Epithelial cell of esophagus (primary cell): Measurements from ENCODE around the gene NR2F1.

ENCODE experiments used
- DNase-seq: peaks from one replicate; pipeline ENCODE4 v3.0.0; 2010; ENCODE audit warnings: low read depth
- H3K4me3 ChIP-seq: 2 replicates; pipeline ENCODE4 v1.5.1; 2011; ENCODE audit warnings: mild to moderate bottlenecking, low read length, control low read depth
- CTCF ChIP-seq: IDR thresholded peaks from 2 replicates; pipeline ENCODE4 v1.5.1; 2011; ENCODE audit warnings: low read depth, mild to moderate bottlenecking, low read length, control low read depth, inconsistent platforms; ENCODE audit not compliant: insufficient read depth; ENCODE audit errors: missing control alignments

Gene NR2F1

GRCh38 chr5:93621327-93621798, 38.3 kb downstream of the NR2F1 start:
- peak overlapping the region; percentile 54 for H3K4me3 ChIP-seq
- no peak for TF ChIP-seq CTCF
- DNase-seq, result peak; percentile 18

- peak; percentile 19 for DNase-seq
- TF ChIP-seq CTCF, result no peak
- no peak overlapping the region for H3K4me3 ChIP-seq
These were observed 39.3 kb downstream of the NR2F1 start for GRCh38 chr5:93622240-93622885.

- no peak for DNase-seq
- no peak for TF ChIP-seq CTCF
- no peak overlapping the region for H3K4me3 ChIP-seq
These were observed 40.1 kb downstream of the NR2F1 start for GRCh38 chr5:93623153-93623552.

- no peak for DNase-seq
- TF ChIP-seq CTCF, result no peak
These were observed 43.8 kb downstream of the NR2F1 start for GRCh38 chr5:93626801-93627200.

GRCh38 chr5:93632327-93632726, 49.3 kb downstream of the NR2F1 start:
- TF ChIP-seq CTCF, result no peak
- no peak for DNase-seq
- H3K4me3 ChIP-seq, result no peak overlapping the region

More at GRCh38 chr5:93626801-93627200, 43.8 kb downstream of the NR2F1 start:
- H3K4me3 ChIP-seq, result no peak overlapping the region

GRCh38 chr5:93635991-93636390, 53.0 kb downstream of the NR2F1 start:
- DNase-seq, result no peak
- H3K4me3 ChIP-seq, result no peak overlapping the region
- TF ChIP-seq CTCF, result no peak

GRCh38 chr5:93636837-93637236, 53.8 kb downstream of the NR2F1 start:
- H3K4me3 ChIP-seq, result no peak overlapping the region
- TF ChIP-seq CTCF, result no peak
- no peak for DNase-seq
